GM23248 (cell line): Measurements from ENCODE around the gene PRKD1. TPM values are rescaled to one million over a fixed set of nuclear protein-coding genes. Genes with fewer than 3 reads are reported as not detected.

Experiments
- DNase-seq: peaks from one replicate; pipeline ENCODE4 v3.0.0-alpha.2; 2015
- H2AFZ ChIP-seq: fragments of 200-600 bp; sonication (generic); 2 replicates; pipeline ENCODE4 v1.6.1; 2016; ENCODE audit warnings: antibody characterized with exemption
- H3F3A ChIP-seq: fragments of 200-600 bp; sonication (generic); 2 replicates; pipeline ENCODE4 v1.6.1; 2016; ENCODE audit warnings: mild to moderate bottlenecking, antibody characterized with exemption, mixed run types; ENCODE audit not compliant: insufficient read depth
- H3K27ac ChIP-seq: fragments of 200-600 bp; sonication (generic); 2 replicates; pipeline ENCODE4 v1.5.1; 2016; ENCODE audit warnings: mild to moderate bottlenecking
- H3K27me3 ChIP-seq: fragments of 200-600 bp; sonication (generic); replicated peaks from 2 replicates; pipeline ENCODE4 v1.6.1; 2016; ENCODE audit warnings: mild to moderate bottlenecking; ENCODE audit not compliant: insufficient read depth
- H3K36me3 ChIP-seq: fragments of 200-600 bp; sonication (generic); 2 replicates; pipeline ENCODE4 v1.6.1; 2016; ENCODE audit warnings: low read depth, mild to moderate bottlenecking
- H3K4me1 ChIP-seq: fragments of 200-600 bp; sonication (generic); 2 replicates; pipeline ENCODE4 v1.6.1; 2016; ENCODE audit warnings: mild to moderate bottlenecking; ENCODE audit not compliant: insufficient read depth
- H3K4me2 ChIP-seq: fragments of 200-600 bp; sonication (generic); one replicate; pipeline ENCODE4 v1.6.1; 2016; ENCODE audit warnings: mild to moderate bottlenecking; ENCODE audit not compliant: unreplicated experiment
- H3K4me3 ChIP-seq: fragments of 200-600 bp; sonication (generic); 2 replicates; pipeline ENCODE4 v1.5.1; 2016; ENCODE audit warnings: mild to moderate bottlenecking
- H3K79me2 ChIP-seq: fragments of 200-600 bp; sonication (generic); 2 replicates; pipeline ENCODE4 v1.6.1; 2016; ENCODE audit warnings: mild to moderate bottlenecking; ENCODE audit not compliant: insufficient read depth
- H3K9ac ChIP-seq: fragments of 200-600 bp; sonication (generic); 2 replicates; pipeline ENCODE4 v1.6.1; 2016; ENCODE audit warnings: mild to moderate bottlenecking
- H3K9me2 ChIP-seq: fragments of 200-600 bp; sonication (generic); 2 replicates; pipeline ENCODE4 v1.6.1; 2016; ENCODE audit warnings: mixed run types, mild to moderate bottlenecking, moderate library complexity; ENCODE audit not compliant: insufficient read depth
- H3K9me3 ChIP-seq: fragments of 200-600 bp; sonication (generic); one replicate; pipeline ENCODE4 v1.6.1; 2017; ENCODE audit warnings: low read depth
- H4K20me1 ChIP-seq: fragments of 200-600 bp; sonication (generic); 2 replicates; pipeline ENCODE4 v1.6.0; 2016; ENCODE audit not compliant: insufficient read depth
- EZH2 ChIP-seq: fragments of 200-600 bp; sonication (generic); IDR thresholded peaks from 2 replicates; pipeline ENCODE4 v1.6.1; 2018; ENCODE audit warnings: antibody characterized with exemption, mild to moderate bottlenecking; ENCODE audit not compliant: insufficient read depth, poor library complexity, severe bottlenecking
- EZH2phosphoT487 ChIP-seq: fragments of 200-600 bp; sonication (generic); IDR thresholded peaks from 2 replicates; pipeline ENCODE4 v1.6.1; 2018; ENCODE audit warnings: antibody characterized with exemption, moderate library complexity, mild to moderate bottlenecking, low read depth; ENCODE audit not compliant: insufficient read depth
- WGBS, 2 experiments: methylation state at CpG; one replicate each; pipeline ENCODE4 v1.1.6; 2015 to 2017; ENCODE audit warnings: low lambda C conversion rate in 2 of 2, low coverage in 1 of 2; ENCODE audit errors: missing lambda C conversion rate in 2 of 2; 5-methylcytosine and 5-hydroxymethylcytosine counted together
- in situ Hi-C: fragments of 300-500 bp; cut with MboI; formaldehyde crosslinking; loops from 2 replicates; pipeline ENCODE4 v1.15.0; 2020
- polyA plus RNA-seq: library from polyadenylated mRNA; unstranded; fragments of >200 nt; fragmentation: Nextera tagmentation; extraction: Ambion mirVana; gene quantifications from 2 replicates; pipeline ENCODE4 v1.2.1, GENCODE V29; 2016
- total RNA-seq: library from RNA; depleted of rRNA; stranded (reverse); fragments of >200 nt; shearing (Covaris generic); gene quantifications from 2 replicates; pipeline ENCODE4 v1.2.3, GENCODE V29; 2014

Gene PRKD1
- total and polyA plus RNA-seq, 2 experiments from 2014 or later = 24.2 to 30.7 TPM

DNA sequence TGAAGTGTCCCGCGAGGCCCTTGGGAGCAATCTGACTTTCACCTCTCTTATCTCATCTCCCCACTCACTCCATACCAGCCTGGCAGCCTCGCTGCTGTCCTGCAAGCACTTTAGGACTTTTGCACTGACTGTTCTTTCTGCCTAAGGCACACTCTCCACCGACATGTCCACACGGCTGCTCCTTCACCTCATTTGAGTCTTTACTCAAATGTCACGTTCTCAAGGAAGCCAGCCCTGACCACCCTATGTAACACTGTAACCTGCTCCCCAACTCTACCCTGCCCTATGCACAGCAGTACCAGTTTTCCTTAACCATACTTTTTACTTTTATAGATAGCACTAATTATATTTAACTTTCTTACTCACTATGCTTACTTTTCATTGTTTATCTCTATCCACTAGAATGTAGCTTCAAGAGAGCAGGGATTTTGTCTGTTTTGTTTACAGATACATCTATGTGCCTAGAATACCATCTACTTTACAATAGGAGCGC lies 32.0 kb downstream of the PRKD1 start:
- DNase-seq = no peak
- Histone ChIP-seq H3K9me3 (no peaks in the 10 kb centered on the region), H3K27me3 (no peaks in the 10 kb centered on the region), H3K79me2 (peaks cover 97% of the 10 kb centered on the region), H3K36me3 (no peaks in the 10 kb centered on the region), H4K20me1 (peaks cover 11% of the 10 kb centered on the region; the same call in 1 of the 2 replicates), H3F3A (no peaks in the 10 kb centered on the region), H3K9ac (no peak overlapping the region), H3K4me1 (no peaks in the 10 kb centered on the region), H2AFZ (no peak overlapping the region), H3K27ac (no peak overlapping the region), H3K4me2 (no peak overlapping the region), H3K4me3 (no peak overlapping the region), H3K9me2 (0 out of 2 replicates have a peak, but pooled peaks cover 1% of the 10 kb centered on the region)
- in situ Hi-C loops = no loop called here
- 93 to 95% methylated on average over 7 of the region's 7 CpGs for WGBS, 2 experiments
- TF ChIP-seq EZH2 = no peak
- TF ChIP-seq EZH2phosphoT487 = no peak

DNA sequence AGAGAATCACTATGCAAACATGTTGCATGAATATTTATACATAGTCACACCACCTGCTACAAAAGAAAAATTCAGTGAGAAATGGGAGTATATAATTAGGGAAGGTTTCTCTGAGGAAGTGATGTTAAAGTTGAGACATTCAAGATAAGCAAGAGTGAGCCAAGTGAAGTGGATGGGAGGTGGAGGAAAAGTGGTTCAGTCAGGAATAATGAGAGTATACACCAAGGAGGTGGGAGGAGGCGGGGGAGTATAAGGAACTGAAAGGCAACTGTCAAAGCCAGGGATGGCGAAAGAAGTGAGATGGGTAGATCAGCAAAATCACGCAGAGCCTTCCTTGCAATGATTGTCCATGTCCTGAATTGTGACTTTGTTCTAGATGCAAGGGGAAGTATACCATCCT lies 33.7 kb downstream of the PRKD1 start:
- Histone ChIP-seq H2AFZ (no peak overlapping the region), H3F3A (no peaks in the 10 kb centered on the region), H3K9me3 (no peaks in the 10 kb centered on the region), H3K9me2 (no peaks in the 10 kb centered on the region), H3K4me2 (no peak overlapping the region), H3K4me1 (no peaks in the 10 kb centered on the region), H3K27me3 (no peaks in the 10 kb centered on the region), H3K9ac (no peak overlapping the region), H3K27ac (no peak overlapping the region), H4K20me1 (peaks cover 8% of the 10 kb centered on the region; the same call in 1 of the 2 replicates), H3K36me3 (no peaks in the 10 kb centered on the region), H3K4me3 (no peak overlapping the region), H3K79me2 (peaks cover 97% of the 10 kb centered on the region)
- no peak for TF ChIP-seq EZH2
- DNase-seq = no peak
- WGBS, 2 experiments = 98 to 100% methylated on average over 3 of the region's 3 CpGs
- in situ Hi-C loops = no loop called here

DNA sequence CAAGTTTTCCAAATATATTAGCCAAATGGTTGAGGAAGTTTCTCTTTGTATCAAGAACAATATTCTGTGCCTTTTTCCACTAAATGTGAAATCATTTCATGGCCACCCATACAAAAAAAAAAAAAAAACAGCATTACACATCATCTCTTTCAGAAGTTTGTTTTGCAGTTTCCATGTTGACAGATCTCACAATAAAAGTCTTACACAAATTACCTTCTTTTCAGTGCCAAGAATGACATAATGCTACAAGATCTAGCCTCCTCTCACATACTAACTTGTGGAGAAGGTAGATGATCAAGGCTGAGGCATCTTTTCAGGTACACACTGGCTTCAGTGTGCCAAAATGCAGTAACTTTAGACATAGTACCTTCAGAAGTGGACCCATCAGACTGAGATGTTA lies 35.3 kb downstream of the PRKD1 start:
- in situ Hi-C loops = no loop called here
- H3K9ac ChIP-seq = no peak overlapping the region
- H3K79me2 ChIP-seq = peaks cover 97% of the 10 kb centered on the region
- TF ChIP-seq EZH2phosphoT487 (no peak), EZH2 (no peak)
- no peaks in the 10 kb centered on the region for H3K9me2 ChIP-seq
- DNase-seq = peak; percentile 43
- no peaks in the 10 kb centered on the region for H3K4me1 ChIP-seq
- H3K9me3 ChIP-seq = no peaks in the 10 kb centered on the region
- H3K4me3 ChIP-seq = no peak overlapping the region
- peaks cover 8% of the 10 kb centered on the region; the same call in 1 of the 2 replicates for H4K20me1 ChIP-seq
- no peak overlapping the region for H3K4me2 ChIP-seq
- H3F3A ChIP-seq = no peaks in the 10 kb centered on the region
- no peak overlapping the region for H3K27ac ChIP-seq
- no peaks in the 10 kb centered on the region for H3K36me3 ChIP-seq
- no peaks in the 10 kb centered on the region for H3K27me3 ChIP-seq
- H2AFZ ChIP-seq = no peak overlapping the region

DNA sequence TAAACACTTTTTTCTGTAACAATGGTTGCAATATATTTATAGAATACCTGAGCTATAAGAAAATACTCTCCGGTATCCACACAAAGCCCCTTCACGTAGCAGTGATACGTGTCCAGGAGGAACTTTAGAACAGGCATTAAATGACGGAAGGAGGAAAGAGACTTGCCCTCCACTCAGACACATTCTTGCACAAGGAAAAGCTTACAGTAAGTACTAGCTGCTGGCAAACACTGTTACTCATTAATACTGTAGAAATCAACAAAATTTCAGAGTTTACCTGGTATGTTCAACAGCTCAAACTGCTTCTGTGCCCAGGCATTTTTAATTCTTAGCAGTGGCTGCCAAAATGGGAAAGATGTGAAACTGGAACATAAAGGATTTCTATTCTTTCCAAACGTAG lies 41.7 kb downstream of the PRKD1 start:
- Histone ChIP-seq H3K4me2 (no peak overlapping the region), H3K79me2 (peaks cover 100% of the 10 kb centered on the region), H2AFZ (no peak overlapping the region), H3K36me3 (no peaks in the 10 kb centered on the region), H3K9me3 (no peaks in the 10 kb centered on the region), H3F3A (peaks cover 9% of the 10 kb centered on the region; the same call in 1 of the 2 replicates), H3K9me2 (no peaks in the 10 kb centered on the region), H3K4me3 (no peak overlapping the region), H3K9ac (no peak overlapping the region), H4K20me1 (no peaks in the 10 kb centered on the region; the same call in 1 of the 2 replicates), H3K27ac (no peak overlapping the region), H3K4me1 (no peaks in the 10 kb centered on the region), H3K27me3 (no peaks in the 10 kb centered on the region)
- WGBS, 2 experiments = 90 to 91% methylated on average over 5 of the region's 5 CpGs
- no peak for TF ChIP-seq EZH2
- no peak for TF ChIP-seq EZH2phosphoT487
- DNase-seq = no peak
- in situ Hi-C loops = no loop called here

DNA sequence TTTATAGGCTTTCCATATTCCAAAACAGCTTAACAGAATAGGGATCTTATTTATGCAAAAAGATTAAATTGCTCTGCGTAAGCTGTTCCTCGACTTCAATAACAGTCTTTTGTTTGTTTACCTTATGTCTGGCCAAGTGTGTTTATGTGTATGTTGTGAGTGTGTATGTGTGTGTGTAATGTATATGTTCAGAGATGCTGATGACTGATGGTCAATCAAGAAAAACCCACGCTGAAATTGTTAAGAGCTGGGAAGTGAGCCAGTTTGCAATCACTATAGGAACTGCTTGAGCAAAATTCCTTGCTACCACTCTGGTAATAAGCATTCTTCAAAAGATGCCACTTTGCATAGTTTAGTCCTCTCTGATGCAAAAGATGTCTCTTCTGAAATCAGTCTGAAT lies 59.6 kb downstream of the PRKD1 start:
- H4K20me1 ChIP-seq = no peaks in the 10 kb centered on the region
- H3K4me2 ChIP-seq = no peak overlapping the region

More for the DNA sequence above, 59.6 kb downstream of the PRKD1 start:
- Histone ChIP-seq H3K4me1 (peaks cover 12% of the 10 kb centered on the region; the same call in 1 of the 2 replicates), H3K36me3 (no peaks in the 10 kb centered on the region), H3K27me3 (no peaks in the 10 kb centered on the region), H3F3A (no peaks in the 10 kb centered on the region), H3K4me3 (no peak overlapping the region), H3K9me3 (no peaks in the 10 kb centered on the region), H2AFZ (no peak overlapping the region), H3K79me2 (peaks cover 87% of the 10 kb centered on the region), H3K27ac (no peak overlapping the region), H3K9me2 (no peaks in the 10 kb centered on the region), H3K9ac (no peak overlapping the region)
- in situ Hi-C loops = no loop called here
- DNase-seq = peak; percentile 18
- no peak for TF ChIP-seq EZH2phosphoT487
- TF ChIP-seq EZH2 = no peak
- WGBS, 2 experiments = 56 to 58% methylated on average over 3 of the region's 3 CpGs
